Suppressor macrophage treated with lipopolysaccharide for 4 hours (primary cell): ENCODE measurements around the gene SLC35C1.
A peak's percentile ranks its signal among the peaks of the same experiment; 100 is the strongest.
"Not testable (repeated sequence)": the region's sequence is repeated elsewhere in the genome, so short reads cannot be mapped to it uniquely, and the experiment has no call there.

Source experiments
- DNase-seq: peaks from one replicate; pipeline ENCODE4 v3.0.0-alpha.2; 2020

SLC35C1 gene

DNA sequence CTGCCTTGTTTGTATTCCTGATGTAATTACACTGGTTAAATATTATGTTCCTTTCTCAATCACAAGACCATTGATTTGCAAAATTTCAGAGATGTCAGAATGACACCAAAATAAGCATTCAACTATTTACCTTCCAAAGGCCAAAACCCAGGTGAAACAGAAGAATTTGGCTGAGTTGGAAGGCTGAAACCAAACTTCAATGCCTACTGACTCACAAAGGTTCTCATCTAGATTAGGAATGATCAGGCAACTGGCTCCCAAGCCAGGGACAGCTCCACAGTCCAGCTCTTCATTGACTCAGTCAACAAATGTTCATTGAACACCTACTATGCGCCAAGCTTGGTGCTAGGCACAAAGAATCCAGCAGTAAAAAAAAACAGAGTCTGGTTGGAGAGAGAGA, 13.4 kb upstream of the SLC35C1 start:
- no peak for DNase-seq

DNA sequence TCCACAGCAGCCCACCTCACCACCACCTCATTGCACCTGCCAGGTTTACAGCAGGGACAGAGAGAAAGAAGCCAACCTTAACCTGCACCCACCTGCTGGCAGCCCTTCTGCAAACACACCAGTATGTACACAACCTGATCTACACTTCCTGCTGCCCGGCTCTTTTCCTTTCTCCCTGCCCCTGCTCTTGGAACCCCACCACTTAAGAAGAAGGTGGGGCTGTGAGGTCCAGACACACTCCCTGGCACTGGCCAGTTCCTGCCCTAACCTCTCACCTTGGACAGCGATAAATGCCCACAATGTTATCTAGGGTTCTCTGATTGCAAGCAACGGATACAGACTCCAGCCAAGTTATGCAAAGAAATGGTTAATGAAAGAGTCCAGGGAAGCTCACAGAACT, 10.8 kb upstream of the SLC35C1 start:
- no peak for DNase-seq

DNA sequence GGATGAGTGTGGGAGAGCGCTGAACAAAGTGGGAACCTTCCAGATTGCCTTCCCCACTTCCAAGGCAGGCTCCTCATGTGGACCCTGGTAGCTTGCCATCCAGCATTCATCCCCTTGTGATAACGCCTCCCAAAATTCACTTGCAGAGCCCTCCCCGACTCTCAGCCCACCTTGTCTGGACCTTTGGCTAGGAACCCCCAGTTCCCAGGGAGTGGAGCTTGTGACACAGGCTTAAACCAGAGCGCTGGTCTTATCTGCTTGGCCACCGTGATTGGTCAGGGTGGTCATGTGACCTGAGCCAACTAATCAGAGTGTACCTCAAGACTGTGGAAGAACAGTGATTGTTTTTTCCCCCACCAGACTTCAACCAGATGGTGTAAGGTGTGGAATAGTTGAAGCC, 9.6 kb upstream of the SLC35C1 start:
- DNase-seq = no peak

DNA sequence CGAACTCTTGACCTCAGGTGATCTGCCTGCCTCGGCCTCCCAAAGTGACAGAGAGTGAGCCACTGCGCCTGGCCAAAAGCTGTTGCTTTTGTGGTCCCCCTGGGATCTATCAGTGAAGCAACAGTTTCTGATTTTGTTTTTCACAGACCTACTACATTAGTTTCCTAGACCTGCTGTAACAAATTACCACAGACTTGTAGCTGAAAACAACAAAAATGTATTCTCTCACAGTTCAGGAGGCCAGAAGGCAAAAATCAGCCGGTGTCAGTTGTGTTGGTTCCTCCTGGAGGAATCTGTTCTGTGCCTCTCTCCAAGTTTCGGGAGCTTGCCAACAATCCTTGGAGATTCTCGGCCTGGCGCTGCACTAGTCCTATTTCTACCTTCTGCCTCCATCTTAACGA, 8.5 kb upstream of the SLC35C1 start:
- DNase-seq = no peak

DNA sequence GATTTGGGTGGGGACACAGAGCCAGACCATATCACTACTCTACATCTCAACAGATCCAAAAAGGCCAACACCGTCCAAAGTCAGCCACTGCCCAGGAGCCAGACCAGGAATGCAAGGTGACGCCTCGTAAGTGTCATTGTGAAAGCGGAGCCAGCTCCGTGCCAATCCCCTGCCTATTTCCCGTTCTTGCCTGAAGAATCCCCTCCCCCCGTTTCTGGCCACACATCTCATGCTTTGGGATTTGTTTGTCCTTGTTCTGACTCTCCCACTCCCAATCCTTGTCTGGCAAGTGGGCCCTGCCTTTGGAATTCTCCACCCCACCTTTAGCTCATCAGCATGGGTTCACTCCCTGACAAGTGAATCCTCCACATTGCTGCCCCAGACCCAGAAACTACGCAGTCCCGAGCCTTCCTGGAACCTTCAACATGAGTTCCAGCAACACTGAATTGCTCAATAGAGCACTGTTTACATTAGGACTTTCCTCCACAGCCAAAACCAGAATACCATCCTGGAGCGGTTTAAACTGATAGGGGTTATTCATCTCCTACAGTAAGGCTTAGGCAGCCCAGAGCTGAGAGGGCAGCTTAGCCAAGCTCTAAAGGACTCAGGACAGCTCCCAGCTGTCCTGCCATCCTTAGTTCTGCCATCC, 6.0 kb upstream of the SLC35C1 start:
- DNase-seq = no peak

DNA sequence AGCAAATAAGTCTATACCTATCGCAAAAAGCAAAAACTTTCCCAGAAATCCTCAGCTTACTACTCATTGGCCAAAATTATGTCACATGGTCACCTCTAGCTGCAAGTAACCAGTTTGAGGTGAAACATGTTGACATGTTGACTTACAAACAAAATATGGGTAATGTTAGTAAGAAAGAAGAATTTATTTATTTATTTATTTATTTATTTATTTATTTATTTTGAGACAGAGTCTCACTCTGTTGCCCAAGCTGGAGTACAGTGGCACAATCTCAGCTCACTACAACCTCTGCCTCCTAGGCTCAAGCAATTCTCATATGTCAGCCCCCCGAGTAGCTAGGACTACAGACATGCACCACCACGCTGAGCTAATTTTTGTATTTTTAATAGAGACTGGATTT, 5.4 kb upstream of the SLC35C1 start:
- no peak for DNase-seq

DNA sequence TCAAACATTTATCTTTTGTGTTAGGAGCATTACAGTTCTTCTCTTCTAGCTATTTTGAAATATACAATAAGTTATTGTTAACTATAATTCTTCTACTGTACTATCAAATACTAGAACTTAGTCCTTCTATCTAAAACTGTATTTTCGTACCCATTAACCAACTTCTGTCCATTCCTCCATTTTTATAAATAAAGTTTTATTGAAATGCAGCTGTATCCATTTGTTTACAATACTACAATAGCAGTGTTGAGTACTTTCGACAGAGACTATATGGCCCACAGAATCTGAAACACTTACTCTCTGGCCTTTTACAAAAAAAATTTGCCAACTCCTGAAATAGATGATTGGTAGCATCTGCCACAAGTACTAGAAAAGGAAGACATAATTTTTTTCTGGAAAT, 4.7 kb upstream of the SLC35C1 start:
- no peak for DNase-seq

DNA sequence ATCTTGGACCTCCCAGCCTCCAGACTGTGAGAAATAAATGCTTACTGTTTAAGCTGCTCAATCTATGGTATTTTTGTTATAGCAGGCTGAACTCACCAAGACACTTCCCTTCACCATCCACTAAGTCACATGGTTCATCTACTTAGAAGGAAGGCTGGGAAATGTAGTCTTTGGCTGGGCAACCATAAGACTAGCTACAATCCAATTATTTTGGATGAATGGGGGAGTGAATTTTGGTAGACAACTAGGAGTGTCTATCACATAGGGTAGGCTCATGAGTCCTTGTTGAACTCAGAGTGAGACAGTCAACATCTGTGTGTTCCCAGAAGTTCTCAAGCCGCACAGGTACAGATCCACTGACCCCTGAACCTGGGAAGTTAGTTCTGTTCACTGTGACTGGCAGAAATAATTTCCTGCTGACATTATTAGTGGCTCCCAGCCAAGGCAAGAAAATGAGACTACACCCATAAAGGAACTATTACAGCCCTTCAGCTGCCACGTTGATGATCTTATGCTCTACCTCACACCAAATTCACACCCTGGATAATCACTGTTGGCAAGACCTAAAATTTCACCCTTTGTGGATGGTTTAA, 3.1 kb upstream of the SLC35C1 start:
- DNase-seq = peak; percentile 18

DNA sequence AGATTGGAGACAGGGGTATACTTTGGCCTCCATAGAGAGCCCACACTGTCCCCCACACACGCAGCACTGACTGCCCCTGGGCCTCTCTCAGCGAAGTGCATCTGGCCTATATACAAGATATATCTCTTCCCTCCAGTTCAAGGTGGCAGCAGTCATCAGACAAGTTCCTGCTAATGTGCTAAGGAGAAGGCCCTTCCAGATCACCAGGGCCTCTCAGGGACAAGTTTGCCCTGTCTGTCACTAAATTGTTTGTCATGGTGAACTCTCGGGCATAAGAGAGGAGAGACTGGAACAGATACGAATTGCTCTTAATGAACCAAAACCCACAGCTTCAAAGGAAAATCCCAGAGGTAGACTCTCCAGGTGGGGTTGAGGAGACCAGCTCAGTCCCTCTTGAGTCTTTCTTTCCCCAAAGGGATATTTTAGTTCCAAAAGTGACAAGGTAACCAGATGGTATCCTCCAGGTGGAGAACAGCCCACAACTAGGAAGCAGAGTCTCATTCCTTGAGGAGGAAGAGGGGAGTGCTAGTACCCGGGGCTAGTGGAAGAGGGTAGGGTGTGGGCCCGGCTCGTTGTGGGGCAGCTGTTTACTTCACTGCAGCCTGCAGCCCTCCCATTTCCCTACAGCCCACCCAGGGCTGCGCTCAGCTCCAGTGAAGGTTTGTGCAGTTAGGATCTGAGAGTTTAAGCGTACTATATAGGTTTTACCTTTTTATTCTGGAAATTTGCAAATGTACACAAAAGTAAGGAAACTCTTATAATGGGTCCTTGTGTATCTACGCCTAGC, 2.2 kb upstream of the SLC35C1 start:
- no peak for DNase-seq

DNA sequence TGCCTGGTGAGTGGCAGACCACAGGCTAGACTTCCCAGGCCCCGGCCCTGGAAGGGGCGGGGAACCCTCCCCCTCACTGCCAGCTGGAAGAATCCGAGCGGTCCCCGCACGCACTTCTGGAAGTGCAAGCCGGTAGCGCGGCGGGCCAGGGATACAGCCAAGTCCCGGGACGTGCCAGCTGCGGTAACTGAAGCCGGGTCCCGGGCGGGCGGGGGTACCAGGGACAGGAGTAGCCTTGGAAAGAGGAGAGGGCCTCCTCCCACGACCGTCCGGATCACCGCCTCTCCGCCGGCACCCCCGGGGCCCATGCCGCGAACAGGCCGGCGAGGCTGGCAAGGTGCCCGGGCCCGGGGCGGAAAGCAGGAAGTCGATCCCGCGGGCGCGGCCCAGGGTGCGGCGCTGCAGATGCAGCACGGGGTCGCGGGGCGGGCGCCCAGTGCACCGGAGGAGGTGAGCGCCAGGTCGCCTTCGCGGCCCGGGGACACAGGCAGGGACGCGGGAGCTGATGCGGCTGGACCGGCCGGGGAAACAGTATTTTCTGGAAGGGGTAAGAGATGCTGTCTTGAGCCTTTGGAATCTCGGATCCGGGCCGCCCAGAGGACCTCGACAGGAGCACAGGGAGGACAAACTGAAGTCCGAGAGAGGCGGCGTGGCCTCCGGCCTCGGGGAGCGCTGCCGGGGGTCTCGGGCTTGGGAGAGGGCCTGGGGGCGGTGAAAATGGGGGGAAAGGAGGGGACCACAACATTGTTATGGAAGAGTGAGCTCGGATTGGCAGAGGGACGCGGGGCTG, 783 bp upstream of the SLC35C1 start:
- DNase-seq = peak; percentile 77

DNA sequence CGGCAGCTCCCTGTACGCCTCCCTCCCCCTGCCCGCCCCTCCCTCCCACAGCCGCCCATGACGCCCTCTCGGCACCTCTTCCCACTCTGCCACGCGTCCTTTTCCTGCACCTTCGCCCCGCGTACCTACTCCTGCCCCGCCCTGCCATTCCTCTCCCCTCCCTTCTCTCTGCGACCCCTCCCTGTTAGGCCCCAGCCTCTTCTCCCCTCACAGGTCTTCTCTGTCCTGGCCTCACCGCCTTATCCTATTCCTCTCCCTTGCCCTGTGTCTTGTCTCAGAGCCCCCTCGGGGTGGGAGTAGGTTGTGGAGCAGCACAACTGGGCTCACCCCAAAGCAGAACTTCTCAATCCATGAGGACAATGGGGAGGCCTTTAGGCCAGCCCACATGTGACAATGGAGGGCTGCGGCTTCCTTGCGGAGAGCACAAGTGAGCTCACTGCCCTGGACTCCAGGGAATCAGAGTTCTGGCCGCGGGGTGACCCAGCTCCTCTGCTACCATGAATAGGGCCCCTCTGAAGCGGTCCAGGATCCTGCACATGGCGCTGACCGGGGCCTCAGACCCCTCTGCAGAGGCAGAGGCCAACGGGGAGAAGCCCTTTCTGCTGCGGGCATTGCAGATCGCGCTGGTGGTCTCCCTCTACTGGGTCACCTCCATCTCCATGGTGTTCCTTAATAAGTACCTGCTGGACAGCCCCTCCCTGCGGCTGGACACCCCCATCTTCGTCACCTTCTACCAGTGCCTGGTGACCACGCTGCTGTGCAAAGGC, 539 bp downstream of the SLC35C1 start:
- DNase-seq = peak; percentile 44

DNA sequence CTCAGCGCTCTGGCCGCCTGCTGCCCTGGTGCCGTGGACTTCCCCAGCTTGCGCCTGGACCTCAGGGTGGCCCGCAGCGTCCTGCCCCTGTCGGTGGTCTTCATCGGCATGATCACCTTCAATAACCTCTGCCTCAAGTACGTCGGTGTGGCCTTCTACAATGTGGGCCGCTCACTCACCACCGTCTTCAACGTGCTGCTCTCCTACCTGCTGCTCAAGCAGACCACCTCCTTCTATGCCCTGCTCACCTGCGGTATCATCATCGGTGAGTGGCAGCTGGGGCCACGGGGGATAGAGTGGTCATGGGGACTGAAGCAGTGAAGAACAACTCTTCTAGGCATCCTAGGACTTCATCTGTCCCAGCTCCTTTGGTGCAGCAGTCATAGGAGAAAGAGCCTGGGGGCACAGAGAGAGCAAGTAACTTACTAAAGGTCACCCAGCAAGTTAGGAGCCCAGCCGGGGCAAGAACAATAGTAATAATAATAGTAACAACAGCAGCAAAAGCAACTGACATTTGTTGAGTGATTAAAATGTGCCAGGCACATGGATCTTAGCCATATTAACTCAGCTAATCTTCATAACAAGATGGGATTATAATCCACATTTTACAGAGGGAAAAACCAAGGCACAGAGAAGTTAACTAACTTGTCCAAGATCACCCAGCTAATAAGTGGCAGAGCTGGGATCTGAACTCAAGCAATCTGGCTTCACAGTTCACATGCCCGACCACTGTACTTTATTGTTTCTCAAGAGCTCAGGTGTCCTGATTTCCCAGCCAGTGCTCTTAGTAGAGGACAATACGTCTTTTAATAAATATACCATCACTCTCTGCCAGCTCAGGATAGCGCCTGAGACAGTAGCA, 1.4 kb downstream of the SLC35C1 start:
- DNase-seq = no peak

DNA sequence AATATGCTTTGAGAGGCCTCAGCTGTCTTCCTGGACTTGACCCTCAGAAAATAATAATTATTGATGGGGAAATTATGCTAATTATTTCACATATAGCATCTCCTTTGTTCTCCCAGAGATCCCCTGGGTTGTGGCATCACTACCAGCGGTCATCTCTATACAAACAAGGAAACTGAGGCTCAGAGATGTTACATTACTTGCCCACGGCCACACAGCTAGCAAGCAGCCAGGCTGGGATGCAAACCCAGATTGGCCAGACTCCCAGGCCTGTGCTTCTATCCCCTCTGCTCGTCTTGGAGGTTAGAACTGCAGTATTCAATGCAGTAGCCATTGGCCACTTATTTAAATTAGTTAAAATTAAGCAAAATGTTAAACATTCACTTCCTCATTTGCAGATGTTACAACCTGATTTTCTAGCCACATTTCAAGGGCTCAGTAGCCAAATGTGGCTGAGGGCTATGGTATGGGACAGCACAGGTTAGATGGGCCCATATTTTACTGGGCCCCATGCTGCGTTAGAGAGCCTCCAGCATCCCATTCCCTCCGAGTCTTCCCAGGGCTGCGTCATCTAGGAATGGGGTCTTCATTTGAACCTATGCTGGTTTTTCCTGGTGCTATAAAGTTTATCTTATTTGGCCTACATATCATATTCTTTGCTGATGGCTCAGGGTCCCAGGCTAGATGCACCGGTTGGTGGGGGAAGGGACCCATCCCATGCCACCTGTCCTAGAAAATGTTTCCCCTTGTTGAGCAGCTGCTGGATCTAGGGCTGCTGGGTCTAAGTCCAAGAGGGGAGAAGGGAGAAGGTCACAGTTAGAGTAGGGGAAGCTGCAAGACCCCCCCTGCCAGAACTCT, 2.2 kb downstream of the SLC35C1 start:
- DNase-seq = no peak

DNA sequence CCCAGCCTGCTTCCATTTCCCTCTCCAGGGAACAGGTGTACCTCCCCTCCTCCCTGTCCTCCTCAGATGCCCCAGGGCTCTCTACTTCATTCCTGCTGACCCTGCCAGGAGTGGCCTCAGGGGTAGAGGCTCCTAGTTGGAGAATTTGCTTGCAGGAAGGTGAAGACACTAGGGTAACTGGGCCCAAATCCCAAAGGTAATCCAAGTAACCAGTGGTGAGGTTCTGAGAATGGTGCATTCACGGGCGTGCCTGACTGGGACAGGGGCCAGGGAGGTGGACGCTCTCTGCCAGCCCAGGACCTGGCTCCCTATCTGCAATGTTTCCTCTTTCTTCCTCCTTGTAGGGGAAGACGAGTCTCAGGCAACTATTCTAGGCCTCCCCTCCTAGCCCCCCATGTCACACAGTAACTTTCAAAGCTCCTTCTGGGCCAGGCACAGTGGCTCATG, 2.9 kb downstream of the SLC35C1 start:
- DNase-seq = no peak

DNA sequence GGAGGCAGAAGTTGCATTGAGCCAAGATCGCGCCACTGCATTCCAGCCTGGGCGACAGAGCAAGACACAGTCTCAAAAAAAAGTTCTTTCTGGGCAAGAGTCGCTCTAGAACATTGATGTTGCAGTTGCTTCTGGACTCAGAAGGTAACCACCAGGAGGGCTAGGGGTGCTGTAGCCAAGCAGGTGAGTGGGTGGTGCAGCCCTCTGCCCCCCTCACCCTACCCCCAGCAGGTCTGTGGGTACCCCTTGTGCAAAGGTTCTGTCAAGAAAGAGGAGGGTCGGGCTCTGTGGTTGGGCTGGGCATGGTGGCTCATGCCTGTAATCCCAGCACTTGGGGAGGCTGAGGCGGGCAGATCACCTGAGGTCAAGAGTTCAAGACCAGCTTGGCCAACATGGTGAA, 3.5 kb downstream of the SLC35C1 start:
- not testable (repeated sequence) for DNase-seq

DNA sequence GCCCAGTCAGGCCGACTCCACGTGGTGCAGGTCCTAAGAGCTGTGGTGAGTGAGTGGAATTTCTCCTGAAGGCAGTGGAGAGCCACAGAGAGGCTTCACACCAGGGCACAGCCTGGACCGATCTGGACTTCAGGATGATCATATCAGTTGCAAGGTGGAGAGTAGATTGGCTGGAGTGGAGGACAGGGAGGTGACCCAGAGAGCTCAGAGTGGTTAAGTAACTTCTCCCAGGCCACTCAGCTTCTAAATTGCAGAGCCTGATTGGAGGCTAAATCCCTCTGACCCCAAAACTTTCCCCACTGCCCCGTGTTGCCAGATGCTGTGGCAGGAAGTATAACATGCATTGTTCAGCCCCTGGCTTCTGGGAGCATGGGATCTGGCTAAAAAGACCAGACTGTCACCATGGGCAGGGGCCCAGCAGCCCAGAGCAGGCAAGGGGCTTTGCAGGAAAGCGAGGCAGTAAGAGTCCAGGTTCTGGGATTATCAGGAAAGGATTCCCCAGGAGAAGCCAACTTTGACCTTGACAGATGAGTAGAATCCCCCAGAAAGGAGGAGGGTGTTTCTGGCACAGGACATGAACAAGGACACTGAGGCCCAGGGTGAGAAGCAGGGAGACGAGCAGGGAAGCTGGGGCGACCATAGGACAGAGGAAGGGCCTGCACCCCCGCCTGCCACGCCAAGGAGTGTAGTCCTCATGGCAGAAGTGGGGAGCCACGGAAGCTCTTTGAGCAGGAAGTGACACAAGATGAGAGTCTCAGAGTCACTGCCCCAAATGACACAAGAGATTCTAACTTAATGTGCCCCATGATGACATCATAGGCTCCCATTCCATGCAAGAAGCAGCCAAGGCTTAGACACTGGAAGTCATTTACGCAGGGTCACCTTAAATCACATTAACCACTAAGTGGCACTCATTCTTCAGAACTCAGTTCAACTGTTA, 4.8 kb downstream of the SLC35C1 start:
- DNase-seq = no peak

DNA sequence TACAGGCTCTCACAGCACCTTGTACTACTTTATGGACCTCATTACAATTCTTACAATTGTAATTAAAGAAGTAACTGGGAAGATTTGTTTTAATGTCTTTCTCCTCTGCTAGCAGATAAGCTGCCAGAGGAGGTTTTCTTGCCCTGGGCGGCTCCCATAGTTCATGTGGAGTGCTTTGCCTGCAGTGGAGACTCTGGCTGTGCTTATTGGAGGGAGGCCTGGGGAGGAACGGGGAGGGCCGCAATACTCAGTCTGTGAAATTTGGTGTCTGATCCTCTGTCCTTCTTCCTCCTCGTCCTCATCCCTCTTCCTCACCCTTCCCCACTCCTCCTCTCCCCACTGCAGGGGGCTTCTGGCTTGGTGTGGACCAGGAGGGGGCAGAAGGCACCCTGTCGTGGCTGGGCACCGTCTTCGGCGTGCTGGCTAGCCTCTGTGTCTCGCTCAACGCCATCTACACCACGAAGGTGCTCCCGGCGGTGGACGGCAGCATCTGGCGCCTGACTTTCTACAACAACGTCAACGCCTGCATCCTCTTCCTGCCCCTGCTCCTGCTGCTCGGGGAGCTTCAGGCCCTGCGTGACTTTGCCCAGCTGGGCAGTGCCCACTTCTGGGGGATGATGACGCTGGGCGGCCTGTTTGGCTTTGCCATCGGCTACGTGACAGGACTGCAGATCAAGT, 5.6 kb downstream of the SLC35C1 start:
- DNase-seq = no peak

DNA sequence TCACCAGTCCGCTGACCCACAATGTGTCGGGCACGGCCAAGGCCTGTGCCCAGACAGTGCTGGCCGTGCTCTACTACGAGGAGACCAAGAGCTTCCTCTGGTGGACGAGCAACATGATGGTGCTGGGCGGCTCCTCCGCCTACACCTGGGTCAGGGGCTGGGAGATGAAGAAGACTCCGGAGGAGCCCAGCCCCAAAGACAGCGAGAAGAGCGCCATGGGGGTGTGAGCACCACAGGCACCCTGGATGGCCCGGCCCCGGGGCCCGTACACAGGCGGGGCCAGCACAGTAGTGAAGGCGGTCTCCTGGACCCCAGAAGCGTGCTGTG, 6.1 kb downstream of the SLC35C1 start:
- no peak for DNase-seq
